OCI-LY7 (cell line): ENCODE data around the gene TSHZ3. TPM values are rescaled to one million over a fixed set of nuclear protein-coding genes. Genes with fewer than 3 reads are reported as not detected.

ENCODE experiments used
- BruUV-seq: library from RNA; stranded (reverse); fragments of 400-500 nt; replicated peaks from 2 replicates; lab custom pipeline; 2021; lab: Mats Ljungman, UMichigan
- CTCF ChIA-PET: fragments of 300-600 bp; sonication (Branson Sonifier 250); formaldehyde crosslinking; loops from one replicate; lab custom pipeline; 2022; ENCODE audit warnings: antibody characterized with exemption; ENCODE audit not compliant: unreplicated experiment; lab: Charles Lee
- POLR2A ChIA-PET: fragments of 300-600 bp; sonication (Branson Sonifier 250); formaldehyde crosslinking; loops from one replicate; lab custom pipeline; 2022; ENCODE audit warnings: antibody characterized with exemption; lab: Charles Lee
- DNase-seq: peaks from one replicate; pipeline ENCODE4 v3.0.0-alpha.2; 2015; ENCODE audit warnings: low spot score
- H2AFZ ChIP-seq: fragments of 200-600 bp; sonication (generic), shearing (Covaris generic); 2 replicates; pipeline ENCODE4 v1.6.1; 2014; ENCODE audit warnings: mild to moderate bottlenecking, antibody characterized with exemption, low read length, moderate library complexity
- H3K27ac ChIP-seq: fragments of 200-600 bp; sonication (generic); 2 replicates; pipeline ENCODE4 v1.5.1; 2014; ENCODE audit warnings: mixed run types, low read depth, mild to moderate bottlenecking, moderate library complexity, low read length, inconsistent platforms; ENCODE audit not compliant: poor library complexity, severe bottlenecking
- H3K36me3 ChIP-seq: fragments of 200-600 bp; sonication (generic); 2 replicates; pipeline ENCODE4 v1.6.1; 2014; ENCODE audit warnings: mild to moderate bottlenecking, antibody characterized with exemption, low read length, moderate library complexity, mixed read lengths; ENCODE audit not compliant: insufficient read depth
- H3K4me1 ChIP-seq: fragments of 200-600 bp; sonication (generic); 2 replicates; pipeline ENCODE4 v1.5.1; 2014; ENCODE audit warnings: mild to moderate bottlenecking, low read length; ENCODE audit not compliant: insufficient read depth, poor library complexity, severe bottlenecking
- H3K4me2 ChIP-seq: fragments of 200-600 bp; sonication (generic); 2 replicates; pipeline ENCODE4 v1.6.1; 2014; ENCODE audit warnings: mild to moderate bottlenecking, low read length
- H3K4me3 ChIP-seq: fragments of 200-600 bp; sonication (generic); 2 replicates; pipeline ENCODE4 v1.5.1; 2014; ENCODE audit warnings: mild to moderate bottlenecking, low read depth, low read length; ENCODE audit not compliant: poor library complexity, severe bottlenecking
- H3K79me2 ChIP-seq: fragments of 200-600 bp; sonication (generic); 2 replicates; pipeline ENCODE4 v1.6.1; 2016; ENCODE audit warnings: low read depth, mild to moderate bottlenecking, low read length, moderate library complexity, mixed read lengths; ENCODE audit not compliant: insufficient read depth
- H3K9me2 ChIP-seq: fragments of 200-600 bp; sonication (generic); 2 replicates; pipeline ENCODE4 v1.6.1; 2016; ENCODE audit warnings: mild to moderate bottlenecking, low read length, mixed read lengths; ENCODE audit not compliant: insufficient read depth
- H3K9me3 ChIP-seq: fragments of 200-600 bp; sonication (generic); 2 replicates; pipeline ENCODE4 v1.6.1; 2014; ENCODE audit warnings: mild to moderate bottlenecking, mixed run types, low read length, mixed read lengths
- H4K20me1 ChIP-seq: fragments of 200-600 bp; sonication (generic); 2 replicates; pipeline ENCODE4 v1.6.1; 2014; ENCODE audit warnings: mild to moderate bottlenecking, antibody characterized with exemption, low read length, moderate library complexity, mixed read lengths; ENCODE audit not compliant: insufficient read depth
- EZH2phosphoT487 ChIP-seq: fragments of 200-600 bp; sonication (generic); IDR thresholded peaks from 2 replicates; pipeline ENCODE4 v1.6.1; 2018; ENCODE audit warnings: low read depth, borderline replicate concordance, mild to moderate bottlenecking, mixed run types, antibody characterized with exemption, low read length, moderate library complexity, mixed read lengths
- intact Hi-C: fragments of 100-400 bp; cut with micrococcal nuclease; formaldehyde crosslinking; loops from one replicate; pipeline ENCODE4 v1.10.0; 2022; ENCODE audit not compliant: unreplicated experiment
- total RNA-seq, 2 experiments: library from RNA; depleted of rRNA in 1 of 2; stranded (reverse); fragments of >200 nt in 1 of 2; shearing (Covaris generic) in 1 of 2; gene quantifications; 2 replicates each; pipeline ENCODE4 v1.2.3, GENCODE V29; 2014 to 2022
- TF ChIP-seq, protein P1 (sequence below): fragments of 200-600 bp; sonication (generic); conservative IDR thresholded peaks from 2 replicates; pipeline ENCODE4 v1.5.1; 2014; ENCODE audit warnings: mild to moderate bottlenecking, antibody characterized with exemption, low read length, moderate library complexity, mixed read lengths

The TSHZ3 gene
- total RNA-seq, 2 experiments from 2014 or later = not detected

DNA sequence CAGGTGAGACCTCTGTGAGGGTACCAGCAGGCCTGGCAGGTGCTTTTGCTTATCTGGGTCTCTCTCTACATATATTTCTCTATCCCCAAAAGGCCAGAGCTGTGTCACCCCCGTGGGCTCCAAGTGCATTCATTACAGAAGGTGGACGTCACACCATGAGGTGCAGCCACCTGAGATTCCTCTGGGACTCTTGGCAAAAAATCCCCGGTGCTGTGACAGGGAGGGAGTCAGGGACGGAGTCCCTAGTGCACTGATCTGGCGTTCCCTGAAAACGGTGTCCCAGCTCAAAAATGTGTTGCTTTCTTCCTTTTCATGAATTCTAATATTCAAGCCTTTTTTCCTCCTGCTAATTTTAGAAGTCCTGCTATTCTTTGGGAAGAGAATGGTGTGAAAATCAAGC lies 13.5 kb downstream of the TSHZ3 start:
- TF ChIP-seq EZH2phosphoT487 = no peak
- TF ChIP-seq, protein P1, sequence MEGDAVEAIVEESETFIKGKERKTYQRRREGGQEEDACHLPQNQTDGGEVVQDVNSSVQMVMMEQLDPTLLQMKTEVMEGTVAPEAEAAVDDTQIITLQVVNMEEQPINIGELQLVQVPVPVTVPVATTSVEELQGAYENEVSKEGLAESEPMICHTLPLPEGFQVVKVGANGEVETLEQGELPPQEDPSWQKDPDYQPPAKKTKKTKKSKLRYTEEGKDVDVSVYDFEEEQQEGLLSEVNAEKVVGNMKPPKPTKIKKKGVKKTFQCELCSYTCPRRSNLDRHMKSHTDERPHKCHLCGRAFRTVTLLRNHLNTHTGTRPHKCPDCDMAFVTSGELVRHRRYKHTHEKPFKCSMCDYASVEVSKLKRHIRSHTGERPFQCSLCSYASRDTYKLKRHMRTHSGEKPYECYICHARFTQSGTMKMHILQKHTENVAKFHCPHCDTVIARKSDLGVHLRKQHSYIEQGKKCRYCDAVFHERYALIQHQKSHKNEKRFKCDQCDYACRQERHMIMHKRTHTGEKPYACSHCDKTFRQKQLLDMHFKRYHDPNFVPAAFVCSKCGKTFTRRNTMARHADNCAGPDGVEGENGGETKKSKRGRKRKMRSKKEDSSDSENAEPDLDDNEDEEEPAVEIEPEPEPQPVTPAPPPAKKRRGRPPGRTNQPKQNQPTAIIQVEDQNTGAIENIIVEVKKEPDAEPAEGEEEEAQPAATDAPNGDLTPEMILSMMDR = no peak
- no peaks in the 10 kb centered on the region for H3K9me2 ChIP-seq
- no TSS peak for BruUV-seq
- no peaks in the 10 kb centered on the region for H3K36me3 ChIP-seq
- no peak overlapping the region for H2AFZ ChIP-seq
- H3K4me2 ChIP-seq = no peak overlapping the region
- no peak overlapping the region for H3K27ac ChIP-seq
- no peak overlapping the region for H3K4me3 ChIP-seq
- ChIA-PET POLR2A (no interaction called here), CTCF (no interaction called here)
- H3K9me3 ChIP-seq = no peaks in the 10 kb centered on the region
- H3K79me2 ChIP-seq = no peaks in the 10 kb centered on the region
- peaks cover 27% of the 10 kb centered on the region for H3K4me1 ChIP-seq
- intact Hi-C loops = no loop called here
- H4K20me1 ChIP-seq = no peaks in the 10 kb centered on the region
- no peak for DNase-seq

DNA sequence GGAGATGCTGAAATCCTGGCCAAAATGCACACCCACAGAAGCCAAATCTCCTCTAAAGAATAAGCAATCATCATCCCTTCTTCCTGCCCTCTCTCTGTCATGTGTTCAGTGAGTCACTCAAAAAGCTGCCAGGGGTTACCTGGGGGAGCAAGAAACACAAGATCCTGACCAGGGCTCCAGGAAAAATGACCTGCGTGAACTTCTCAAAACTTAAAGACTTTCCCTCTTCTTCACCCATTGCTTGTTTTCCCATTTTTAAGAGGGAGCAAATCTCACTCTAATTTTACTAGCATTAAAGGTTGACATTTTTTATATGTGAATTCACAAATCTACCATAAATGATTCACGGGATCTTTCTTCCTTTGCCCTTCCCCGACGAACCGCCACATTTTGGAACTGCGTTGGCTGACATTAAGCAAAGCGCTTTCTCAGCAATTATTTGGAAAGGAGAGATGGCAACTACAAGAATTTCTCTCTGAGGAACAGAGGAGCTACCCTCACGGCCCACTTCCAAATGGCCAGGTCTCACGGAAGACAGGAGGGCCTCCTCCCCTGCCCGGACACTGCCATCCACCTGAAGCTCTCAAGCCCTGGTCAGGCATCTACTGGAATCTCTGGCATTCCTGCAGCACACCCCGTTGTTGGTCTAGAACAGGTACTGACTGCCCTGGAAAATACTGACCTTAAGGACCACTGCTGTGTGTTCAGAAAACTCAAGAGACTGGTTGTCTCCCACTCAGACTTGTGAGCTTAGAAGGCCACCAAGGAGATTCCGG lies 14.2 kb downstream of the TSHZ3 start:
- no peak overlapping the region for H3K4me2 ChIP-seq
- TF ChIP-seq, protein P1 = no peak
- TF ChIP-seq EZH2phosphoT487 = no peak
- no peaks in the 10 kb centered on the region for H4K20me1 ChIP-seq
- no peaks in the 10 kb centered on the region for H3K36me3 ChIP-seq
- no peak overlapping the region for H2AFZ ChIP-seq
- no TSS peak for BruUV-seq
- peaks cover 21% of the 10 kb centered on the region for H3K4me1 ChIP-seq
- ChIA-PET POLR2A (no interaction called here), CTCF (no interaction called here)
- H3K9me2 ChIP-seq = no peaks in the 10 kb centered on the region
- no peaks in the 10 kb centered on the region for H3K79me2 ChIP-seq
- H3K9me3 ChIP-seq = no peaks in the 10 kb centered on the region
- H3K4me3 ChIP-seq = no peak overlapping the region
- H3K27ac ChIP-seq = no peak overlapping the region
- intact Hi-C loops = no loop called here
- DNase-seq = no peak
